Placental epithelial cell (primary cell): Measurements from ENCODE around the gene USP17L19. TPM values are rescaled to one million over a fixed set of nuclear protein-coding genes. Genes with fewer than 3 reads are reported as not detected.

Experiments used
- total RNA-seq: library from RNA; depleted of rRNA; stranded (reverse); fragments of >200 nt; gene quantifications from 2 replicates; pipeline ENCODE4 v1.2.3, GENCODE V29; 2012

The USP17L19 gene, protein sequence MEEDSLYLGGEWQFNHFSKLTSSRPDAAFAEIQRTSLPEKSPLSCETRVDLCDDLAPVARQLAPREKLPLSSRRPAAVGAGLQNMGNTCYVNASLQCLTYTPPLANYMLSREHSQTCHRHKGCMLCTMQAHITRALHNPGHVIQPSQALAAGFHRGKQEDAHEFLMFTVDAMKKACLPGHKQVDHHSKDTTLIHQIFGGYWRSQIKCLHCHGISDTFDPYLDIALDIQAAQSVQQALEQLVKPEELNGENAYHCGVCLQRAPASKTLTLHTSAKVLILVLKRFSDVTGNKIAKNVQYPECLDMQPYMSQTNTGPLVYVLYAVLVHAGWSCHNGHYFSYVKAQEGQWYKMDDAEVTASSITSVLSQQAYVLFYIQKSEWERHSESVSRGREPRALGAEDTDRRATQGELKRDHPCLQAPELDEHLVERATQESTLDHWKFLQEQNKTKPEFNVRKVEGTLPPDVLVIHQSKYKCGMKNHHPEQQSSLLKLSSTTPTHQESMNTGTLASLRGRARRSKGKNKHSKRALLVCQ
- total RNA-seq: not detected in 2 replicates

DNA sequence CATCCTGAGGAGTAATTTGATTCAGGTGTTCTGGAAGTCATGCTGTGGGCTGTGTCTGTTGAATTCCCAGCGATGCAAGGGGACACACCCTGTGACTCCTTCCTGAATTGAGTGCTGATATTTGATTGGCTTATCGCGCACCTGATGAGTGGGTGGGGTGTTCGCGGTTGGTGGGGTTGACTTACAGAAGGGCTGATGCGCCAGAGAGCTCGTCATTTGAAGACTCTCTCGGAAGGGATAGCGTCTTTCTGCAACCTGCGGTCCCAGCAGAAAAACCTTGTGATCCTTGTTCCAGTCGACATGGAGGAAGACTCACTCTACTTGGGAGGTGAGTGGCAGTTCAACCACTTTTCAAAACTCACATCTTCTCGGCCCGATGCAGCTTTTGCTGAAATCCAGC is at the start of gene USP17L19:
USP17L19 (plus strand) TSS at position 301 of the 400 bp plus-strand sequence; CDS start at position 301, 0 bp downstream.

DNA sequence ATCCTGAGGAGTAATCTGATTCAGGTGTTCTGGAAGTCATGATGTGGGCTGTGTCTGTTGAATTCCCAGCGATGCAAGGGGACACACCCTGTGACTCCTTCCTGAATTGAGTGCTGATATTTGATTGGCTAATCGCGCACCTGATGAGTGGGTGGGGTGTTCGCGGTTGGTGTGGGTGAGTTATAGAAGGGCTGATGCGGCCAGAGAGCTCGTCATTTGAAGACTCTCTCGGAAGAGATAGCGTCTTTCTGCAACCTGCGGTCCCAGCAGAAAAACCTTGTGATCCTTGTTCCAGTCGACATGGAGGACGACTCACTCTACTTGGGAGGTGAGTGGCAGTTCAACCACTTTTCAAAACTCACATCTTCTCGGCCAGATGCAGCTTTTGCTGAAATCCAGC is 42.8 kb upstream of the USP17L19 start, which contains the start of gene USP17L10:
USP17L10 (plus strand) TSS at position 301 of the 400 bp plus-strand sequence; CDS start at position 301, 0 bp downstream.

DNA sequence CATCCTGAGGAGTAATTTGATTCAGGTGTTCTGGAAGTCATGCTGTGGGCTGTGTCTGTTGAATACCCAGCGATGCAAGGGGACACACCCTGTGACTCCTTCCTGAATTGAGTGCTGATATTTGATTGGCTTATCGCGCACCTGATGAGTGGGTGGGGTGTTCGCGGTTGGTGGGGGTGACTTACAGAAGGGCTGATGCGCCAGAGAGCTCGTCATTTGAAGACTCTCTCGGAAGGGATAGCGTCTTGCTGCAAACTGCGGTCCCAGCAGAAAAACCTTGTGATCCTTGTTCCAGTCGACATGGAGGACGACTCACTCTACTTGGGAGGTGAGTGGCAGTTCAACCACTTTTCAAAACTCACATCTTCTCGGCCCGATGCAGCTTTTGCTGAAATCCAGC is 38.1 kb upstream of the USP17L19 start, which contains the start of gene USP17L11:
USP17L11 (plus strand) TSS at position 301 of the 400 bp plus-strand sequence; CDS start at position 301, 0 bp downstream.

DNA sequence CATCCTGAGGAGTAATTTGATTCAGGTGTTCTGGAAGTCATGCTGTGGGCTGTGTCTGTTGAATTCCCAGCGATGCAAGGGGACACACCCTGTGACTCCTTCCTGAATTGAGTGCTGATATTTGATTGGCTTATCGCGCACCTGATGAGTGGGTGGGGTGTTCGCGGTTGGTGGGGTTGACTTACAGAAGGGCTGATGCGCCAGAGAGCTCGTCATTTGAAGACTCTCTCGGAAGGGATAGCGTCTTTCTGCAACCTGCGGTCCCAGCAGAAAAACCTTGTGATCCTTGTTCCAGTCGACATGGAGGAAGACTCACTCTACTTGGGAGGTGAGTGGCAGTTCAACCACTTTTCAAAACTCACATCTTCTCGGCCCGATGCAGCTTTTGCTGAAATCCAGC is 33.3 kb upstream of the USP17L19 start, which contains the start of gene USP17L12:
USP17L12 (plus strand) TSS at position 301 of the 400 bp plus-strand sequence; CDS start at position 301, 0 bp downstream.

DNA sequence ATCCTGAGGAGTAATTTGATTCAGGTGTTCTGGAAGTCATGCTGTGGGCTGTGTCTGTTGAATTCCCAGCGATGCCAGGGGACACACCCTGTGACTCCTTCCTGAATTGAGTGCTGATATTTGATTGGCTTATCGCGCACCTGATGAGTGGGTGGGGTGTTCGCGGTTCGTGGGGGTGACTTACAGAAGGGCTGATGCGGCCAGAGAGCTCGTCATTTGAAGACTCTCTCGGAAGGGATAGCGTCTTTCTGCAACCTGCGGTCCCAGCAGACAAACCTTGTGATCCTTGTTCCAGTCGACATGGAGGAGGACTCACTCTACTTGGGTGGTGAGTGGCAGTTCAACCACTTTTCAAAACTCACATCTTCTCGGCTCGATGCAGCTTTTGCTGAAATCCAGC is 28.6 kb upstream of the USP17L19 start, which contains the start of gene USP17L13:
USP17L13 (plus strand) TSS at position 301 of the 400 bp plus-strand sequence; CDS start at position 301, 0 bp downstream.

DNA sequence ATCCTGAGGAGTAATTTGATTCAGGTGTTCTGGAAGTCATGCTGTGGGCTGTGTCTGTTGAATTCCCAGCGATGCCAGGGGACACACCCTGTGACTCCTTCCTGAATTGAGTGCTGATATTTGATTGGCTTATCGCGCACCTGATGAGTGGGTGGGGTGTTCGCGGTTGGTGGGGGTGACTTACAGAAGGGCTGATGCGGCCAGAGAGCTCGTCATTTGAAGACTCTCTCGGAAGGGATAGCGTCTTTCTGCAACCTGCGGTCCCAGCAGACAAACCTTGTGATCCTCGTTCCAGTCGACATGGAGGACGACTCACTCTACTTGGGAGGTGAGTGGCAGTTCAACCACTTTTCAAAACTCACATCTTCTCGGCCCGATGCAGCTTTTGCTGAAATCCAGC is 19.1 kb upstream of the USP17L19 start, which contains the start of gene USP17L15:
USP17L15 (plus strand) TSS at position 301 of the 400 bp plus-strand sequence; CDS start at position 301, 0 bp downstream.

DNA sequence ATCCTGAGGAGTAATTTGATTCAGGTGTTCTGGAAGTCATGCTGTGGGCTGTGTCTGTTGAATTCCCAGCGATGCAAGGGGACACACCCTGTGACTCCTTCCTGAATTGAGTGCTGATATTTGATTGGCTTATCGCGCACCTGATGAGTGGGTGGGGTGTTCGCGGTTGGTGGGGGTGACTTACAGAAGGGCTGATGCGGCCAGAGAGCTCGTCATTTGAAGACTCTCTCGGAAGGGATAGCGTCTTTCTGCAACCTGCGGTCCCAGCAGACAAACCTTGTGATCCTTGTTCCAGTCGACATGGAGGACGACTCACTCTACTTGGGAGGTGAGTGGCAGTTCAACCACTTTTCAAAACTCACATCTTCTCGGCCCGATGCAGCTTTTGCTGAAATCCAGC is 9.6 kb upstream of the USP17L19 start, which contains the start of gene USP17L17:
USP17L17 (plus strand) TSS at position 301 of the 400 bp plus-strand sequence; CDS start at position 301, 0 bp downstream.

DNA sequence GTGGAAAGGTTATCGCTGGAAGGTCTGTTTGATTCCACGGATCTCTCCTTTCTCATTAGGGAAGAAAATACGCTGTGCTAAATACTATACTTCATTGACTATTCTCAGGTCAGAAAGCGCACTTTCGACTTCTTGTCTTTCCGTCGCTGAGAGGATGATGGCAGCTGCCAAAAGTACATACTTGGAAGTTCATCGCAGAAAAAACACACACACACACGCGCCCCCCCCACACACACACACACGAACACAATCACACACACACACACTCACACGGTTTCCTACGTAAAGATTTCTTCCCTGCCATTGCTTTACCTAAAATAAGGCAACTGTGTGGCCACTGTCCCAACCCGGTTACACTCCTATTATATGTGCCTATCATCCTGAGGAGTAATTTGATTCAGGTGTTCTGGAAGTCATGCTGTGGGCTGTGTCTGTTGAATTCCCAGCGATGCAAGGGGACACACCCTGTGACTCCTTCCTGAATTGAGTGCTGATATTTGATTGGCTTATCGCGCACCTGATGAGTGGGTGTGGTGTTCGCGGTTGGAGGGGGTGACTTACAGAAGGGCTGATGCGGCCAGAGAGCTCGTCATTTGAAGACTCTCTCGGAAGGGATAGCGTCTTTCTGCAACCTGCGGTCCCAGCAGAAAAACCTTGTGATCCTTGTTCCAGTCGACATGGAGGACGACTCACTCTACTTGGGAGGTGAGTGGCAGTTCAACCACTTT is 5.1 kb upstream of the USP17L19 start, which contains the start of gene USP17L18:
USP17L18 (plus strand) TSS at position 678 of the 728 bp plus-strand sequence; CDS start at position 678, 0 bp downstream.

DNA sequence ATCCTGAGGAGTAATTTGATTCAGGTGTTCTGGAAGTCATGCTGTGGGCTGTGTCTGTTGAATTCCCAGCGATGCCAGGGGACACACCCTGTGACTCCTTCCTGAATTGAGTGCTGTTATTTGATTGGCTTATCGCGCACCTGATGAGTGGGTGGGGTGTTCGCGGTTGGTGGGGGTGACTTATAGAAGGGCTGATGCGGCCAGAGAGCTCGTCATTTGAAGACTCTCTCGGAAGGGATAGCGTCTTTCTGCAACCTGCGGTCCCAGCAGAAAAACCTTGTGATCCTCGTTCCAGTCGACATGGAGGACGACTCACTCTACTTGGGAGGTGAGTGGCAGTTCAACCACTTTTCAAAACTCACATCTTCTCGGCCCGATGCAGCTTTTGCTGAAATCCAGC is 4.6 kb downstream of the USP17L19 start, which contains the start of gene USP17L20:
USP17L20 (plus strand) TSS at position 301 of the 400 bp plus-strand sequence; CDS start at position 301, 0 bp downstream.

DNA sequence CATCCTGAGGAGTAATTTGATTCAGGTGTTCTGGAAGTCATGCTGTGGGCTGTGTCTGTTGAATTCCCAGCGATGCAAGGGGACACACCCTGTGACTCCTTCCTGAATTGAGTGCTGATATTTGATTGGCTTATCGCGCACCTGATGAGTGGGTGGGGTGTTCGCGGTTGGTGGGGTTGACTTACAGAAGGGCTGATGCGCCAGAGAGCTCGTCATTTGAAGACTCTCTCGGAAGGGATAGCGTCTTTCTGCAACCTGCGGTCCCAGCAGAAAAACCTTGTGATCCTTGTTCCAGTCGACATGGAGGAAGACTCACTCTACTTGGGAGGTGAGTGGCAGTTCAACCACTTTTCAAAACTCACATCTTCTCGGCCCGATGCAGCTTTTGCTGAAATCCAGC is 9.4 kb downstream of the USP17L19 start, which contains the start of gene USP17L21:
USP17L21 (plus strand) TSS at position 301 of the 400 bp plus-strand sequence; CDS start at position 301, 0 bp downstream.

DNA sequence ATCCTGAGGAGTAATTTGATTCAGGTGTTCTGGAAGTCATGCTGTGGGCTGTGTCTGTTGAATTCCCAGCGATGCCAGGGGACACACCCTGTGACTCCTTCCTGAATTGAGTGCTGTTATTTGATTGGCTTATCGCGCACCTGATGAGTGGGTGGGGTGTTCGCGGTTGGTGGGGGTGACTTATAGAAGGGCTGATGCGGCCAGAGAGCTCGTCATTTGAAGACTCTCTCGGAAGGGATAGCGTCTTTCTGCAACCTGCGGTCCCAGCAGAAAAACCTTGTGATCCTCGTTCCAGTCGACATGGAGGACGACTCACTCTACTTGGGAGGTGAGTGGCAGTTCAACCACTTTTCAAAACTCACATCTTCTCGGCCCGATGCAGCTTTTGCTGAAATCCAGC is 14.1 kb downstream of the USP17L19 start, which contains the start of gene USP17L22:
USP17L22 (plus strand) TSS at position 301 of the 400 bp plus-strand sequence; CDS start at position 301, 0 bp downstream.

Other genes with a start within 250 kb of the USP17L19 start
- not detected in 2 replicates for gene FAM90A26, start 83.0 kb upstream of the USP17L19 start, total RNA-seq
- not detected in 2 replicates for gene USP17L10, start 42.7 kb upstream of the USP17L19 start, total RNA-seq
- gene USP17L11, start 38.0 kb upstream of the USP17L19 start, total RNA-seq: not detected in 2 replicates
- gene USP17L12, start 33.2 kb upstream of the USP17L19 start, total RNA-seq: not detected in 2 replicates
- gene USP17L13, start 28.5 kb upstream of the USP17L19 start, total RNA-seq: not detected in 2 replicates
- not detected in 2 replicates for gene USP17L15, start 19.0 kb upstream of the USP17L19 start, total RNA-seq
- gene USP17L17, start 9.5 kb upstream of the USP17L19 start, total RNA-seq: not detected in 2 replicates
- gene USP17L18, start 4.7 kb upstream of the USP17L19 start, total RNA-seq: not detected in 2 replicates
- not detected in 2 replicates for gene USP17L20, start 4.7 kb downstream of the USP17L19 start, total RNA-seq
- gene USP17L21, start 9.5 kb downstream of the USP17L19 start, total RNA-seq: not detected in 2 replicates
- not detected in 2 replicates for gene USP17L22, start 14.2 kb downstream of the USP17L19 start, total RNA-seq
- gene USP17L24, start 71.8 kb downstream of the USP17L19 start, total RNA-seq: not detected in 2 replicates
- gene USP17L25, start 76.5 kb downstream of the USP17L19 start, total RNA-seq: not detected in 2 replicates
- gene USP17L26, start 81.3 kb downstream of the USP17L19 start, total RNA-seq: not detected in 2 replicates
- not detected in 2 replicates for gene USP17L5, start 86.0 kb downstream of the USP17L19 start, total RNA-seq
- not detected in 2 replicates for gene USP17L27, start 90.8 kb downstream of the USP17L19 start, total RNA-seq
- gene USP17L28, start 95.5 kb downstream of the USP17L19 start, total RNA-seq: not detected in 2 replicates
- gene USP17L29, start 100.3 kb downstream of the USP17L19 start, total RNA-seq: not detected in 2 replicates
- not detected in 2 replicates for gene USP17L30, start 109.8 kb downstream of the USP17L19 start, total RNA-seq
- not detected in 2 replicates for gene DEFB131A, start 191.0 kb downstream of the USP17L19 start, total RNA-seq